ENCODE results near the gene CKMT1A.
A peak's percentile ranks its signal among the peaks of the same experiment; 100 is the strongest.
"Not testable (repeated sequence)": the region's sequence is repeated elsewhere in the genome, so short reads cannot be mapped to it uniquely, and the experiment has no call there.

Gene CKMT1A

DNA sequence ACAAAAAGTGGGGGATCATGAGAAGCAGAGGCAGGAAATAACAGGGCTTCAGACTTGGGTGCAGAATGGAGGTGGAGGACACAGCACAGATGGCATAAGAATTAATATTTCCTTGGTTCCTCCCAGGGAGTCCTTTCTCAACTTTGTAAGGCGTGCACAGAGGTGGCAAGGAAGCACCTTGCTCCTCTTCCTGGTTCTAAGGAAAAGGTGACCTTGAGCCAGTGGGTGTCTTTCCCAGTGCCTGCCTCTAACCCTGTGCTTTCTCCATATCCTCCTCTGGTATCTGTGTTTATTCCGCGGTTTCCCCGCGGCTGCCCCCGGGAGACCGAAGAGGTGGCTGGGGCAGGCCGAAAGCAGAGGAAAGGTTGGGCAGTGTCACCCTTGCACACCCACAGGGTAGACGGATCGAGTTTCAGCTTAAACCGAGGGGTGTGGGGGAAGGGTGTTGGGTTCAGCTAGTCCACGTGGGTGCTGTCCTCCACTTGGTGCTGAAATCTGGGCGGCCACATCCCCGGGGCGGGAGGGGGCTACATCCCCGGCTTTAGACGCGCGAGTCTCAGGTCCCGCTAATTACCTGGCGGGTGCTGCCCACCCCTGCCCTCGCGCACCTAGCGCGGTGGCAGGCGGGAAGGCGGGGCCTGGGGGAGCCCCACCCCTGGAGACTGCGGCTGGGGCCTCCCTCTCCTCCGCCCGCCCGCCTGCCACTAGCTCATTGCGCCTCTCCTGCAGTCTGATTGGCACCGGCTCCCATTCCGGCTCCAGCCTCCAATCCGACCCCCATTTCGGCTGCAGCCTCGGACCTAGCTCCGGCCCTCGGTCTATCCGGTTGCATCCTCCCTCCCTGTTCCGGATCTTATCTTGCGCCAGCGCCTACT lies at the start of gene CKMT1A:
Gene CKMT1A, plus strand, starts transcription at position 712 of the 875 bp plus-strand sequence. CDS start 192 bp downstream, outside the sequence.
- DNase-seq: not testable (repeated sequence)

DNA sequence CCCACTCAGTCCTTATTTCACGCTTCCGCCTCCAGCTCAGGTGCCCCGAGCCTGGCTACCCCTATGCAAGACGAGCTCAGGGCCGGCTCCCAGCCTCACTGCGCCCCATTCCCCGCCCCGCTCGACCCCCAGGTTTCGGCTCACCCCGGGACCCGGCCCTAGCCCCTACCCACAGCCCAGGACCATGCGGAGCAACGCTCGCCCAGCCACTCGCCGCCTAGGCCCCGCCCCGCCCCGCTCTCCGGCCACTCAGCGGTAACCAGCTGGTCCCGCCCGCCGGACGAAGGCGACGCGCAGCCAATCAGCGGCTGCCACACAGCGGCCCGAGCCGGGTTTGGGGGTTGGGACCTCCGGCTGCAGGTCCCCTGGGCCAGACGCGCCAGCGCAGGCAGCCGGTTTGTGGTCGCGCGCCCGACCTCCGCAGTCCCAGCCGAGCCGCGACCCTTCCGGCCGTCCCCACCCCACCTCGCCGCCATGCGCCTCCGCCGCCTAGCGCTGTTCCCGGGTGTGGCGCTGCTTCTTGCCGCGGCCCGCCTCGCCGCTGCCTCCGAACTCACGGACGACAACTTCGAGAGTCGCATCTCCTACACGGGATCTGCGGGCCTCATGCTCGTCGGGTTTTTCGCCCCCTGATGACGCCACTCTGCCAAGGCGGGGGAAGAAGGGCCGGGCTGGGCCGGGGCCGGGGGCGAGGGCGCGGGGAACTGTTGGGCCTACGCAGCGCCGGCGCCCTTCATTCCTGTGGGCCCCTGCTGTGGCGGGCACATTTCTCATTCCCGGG lies 44.8 kb upstream of the CKMT1A start, which contains the start of gene CATSPER2:
Gene CATSPER2, minus strand, starts transcription at position 196 of the 781 bp plus-strand sequence. CDS start 783 bp downstream, outside the sequence.
- no peak for DNase-seq

DNA sequence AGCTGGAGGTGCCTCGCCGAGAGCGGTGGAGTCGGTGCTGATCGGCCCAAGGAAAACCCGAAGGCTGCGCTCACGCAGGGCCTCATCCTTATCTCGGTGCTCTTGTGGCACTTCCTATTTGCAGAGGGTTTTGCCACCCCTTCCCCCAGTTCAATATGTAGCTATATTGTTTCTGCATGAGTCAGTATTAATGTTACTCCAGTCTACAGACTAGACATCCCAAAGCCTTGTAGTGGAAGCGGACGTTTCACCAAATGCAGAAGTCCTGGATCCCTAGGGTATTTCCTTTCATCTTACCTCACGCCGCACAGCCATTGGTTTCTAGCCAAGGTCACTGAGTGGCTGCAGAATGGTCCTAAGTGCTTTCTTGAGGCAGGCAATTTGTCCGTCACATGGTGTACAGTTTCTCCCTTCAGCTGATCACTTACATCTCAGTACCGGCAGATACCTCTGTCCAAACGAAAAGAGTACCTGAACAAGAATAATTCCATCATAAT lies 44.2 kb upstream of the CKMT1A start:
- not testable (repeated sequence) for DNase-seq

DNA sequence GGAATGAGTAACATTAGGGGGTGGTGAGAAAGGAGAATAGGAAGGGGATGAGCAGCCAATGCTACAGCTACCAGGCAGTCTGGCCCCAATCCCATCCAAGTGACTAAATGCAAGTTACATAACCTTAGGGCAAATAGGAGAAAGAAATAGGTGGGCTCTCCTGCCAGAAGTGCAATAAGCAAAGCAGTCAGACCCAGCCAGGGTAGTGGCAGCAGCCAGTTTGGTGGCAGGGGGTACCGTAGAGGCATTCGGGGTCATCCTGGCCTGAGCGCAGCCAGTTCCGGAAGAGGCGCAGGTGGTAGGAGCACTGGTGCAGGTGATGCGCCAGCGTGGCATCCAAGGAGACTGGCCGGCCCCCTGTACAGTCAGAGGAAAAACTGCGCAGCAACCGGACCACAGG lies 33.9 kb upstream of the CKMT1A start:
- DNase-seq: not testable (repeated sequence)

DNA sequence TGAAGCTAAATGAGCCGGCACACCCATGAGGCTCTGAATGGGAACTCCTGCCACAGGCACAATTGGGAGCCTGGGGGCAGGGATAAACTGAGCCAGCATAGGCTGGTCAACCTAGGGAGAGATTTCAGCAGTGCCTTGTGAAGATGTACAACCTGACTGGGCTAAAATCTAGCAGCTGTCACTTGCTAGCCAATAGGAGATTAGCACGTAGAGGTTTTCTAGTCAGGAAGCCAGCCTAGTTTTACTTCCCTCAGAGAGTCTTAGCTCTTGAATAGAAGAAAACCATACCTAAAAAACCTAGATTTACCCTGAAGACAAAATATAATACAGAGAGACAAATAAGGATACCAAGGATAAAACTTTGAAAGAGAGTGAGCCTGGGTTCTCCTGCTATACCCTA lies 31.4 kb upstream of the CKMT1A start:
- not testable (repeated sequence) for DNase-seq

DNA sequence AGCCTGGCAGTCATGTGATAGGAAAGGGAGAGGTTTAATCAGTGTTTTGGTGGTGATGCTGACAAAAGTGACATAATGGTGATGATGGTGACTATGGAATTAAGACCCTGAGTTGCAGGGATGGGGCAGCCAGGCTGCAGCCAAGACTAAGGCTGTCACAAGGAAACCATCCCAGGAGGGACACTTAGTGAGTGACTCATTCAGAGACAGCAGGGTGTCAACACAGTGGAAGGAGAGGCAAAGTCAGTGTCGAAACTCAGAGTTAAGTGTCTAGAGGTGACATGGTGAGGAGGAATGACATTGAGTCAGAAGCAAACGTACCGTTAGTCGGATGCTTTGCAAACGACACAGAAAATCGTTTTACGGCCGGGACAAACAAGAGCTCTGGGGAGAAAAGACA lies 30.3 kb upstream of the CKMT1A start:
- DNase-seq: not testable (repeated sequence)

DNA sequence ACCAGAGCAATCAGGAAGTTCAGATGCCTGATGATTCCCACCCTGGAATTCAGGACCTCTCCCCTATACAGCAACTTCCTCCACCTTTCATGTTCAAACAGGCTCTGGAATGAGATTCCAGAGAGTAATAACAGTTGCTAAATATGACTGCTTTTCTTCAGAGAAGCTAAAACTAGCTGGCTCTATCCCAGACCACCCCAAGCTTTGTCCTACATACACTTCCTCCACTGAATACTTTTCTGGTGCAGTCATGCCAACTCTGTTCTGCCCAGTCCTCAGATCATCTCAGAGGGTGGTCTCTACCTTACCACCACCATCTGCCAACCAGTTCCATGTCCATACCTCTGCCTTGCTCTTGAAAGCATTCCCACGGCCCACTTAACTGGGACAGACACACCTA lies 27.5 kb upstream of the CKMT1A start:
- not testable (repeated sequence) for DNase-seq

DNA sequence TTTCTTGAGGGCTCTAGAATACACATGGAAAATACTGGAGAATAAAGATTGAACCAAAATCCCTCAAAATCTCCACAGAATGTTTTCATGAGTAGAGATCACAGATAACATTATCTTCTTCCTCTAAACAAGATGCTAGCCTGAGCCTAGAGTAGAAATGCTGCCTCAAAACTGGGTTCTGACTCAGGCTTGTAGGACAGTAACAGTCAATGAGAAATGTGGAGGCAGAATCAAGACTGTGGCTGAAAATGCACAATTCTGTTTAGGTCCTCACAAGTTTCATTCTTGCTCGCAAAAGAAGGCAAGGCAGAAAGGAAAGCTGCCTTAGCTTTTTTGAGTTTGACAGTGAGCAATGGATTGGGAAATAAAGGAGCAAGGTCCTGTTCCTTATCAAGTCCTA lies 19.5 kb upstream of the CKMT1A start:
- not testable (repeated sequence) for DNase-seq

DNA sequence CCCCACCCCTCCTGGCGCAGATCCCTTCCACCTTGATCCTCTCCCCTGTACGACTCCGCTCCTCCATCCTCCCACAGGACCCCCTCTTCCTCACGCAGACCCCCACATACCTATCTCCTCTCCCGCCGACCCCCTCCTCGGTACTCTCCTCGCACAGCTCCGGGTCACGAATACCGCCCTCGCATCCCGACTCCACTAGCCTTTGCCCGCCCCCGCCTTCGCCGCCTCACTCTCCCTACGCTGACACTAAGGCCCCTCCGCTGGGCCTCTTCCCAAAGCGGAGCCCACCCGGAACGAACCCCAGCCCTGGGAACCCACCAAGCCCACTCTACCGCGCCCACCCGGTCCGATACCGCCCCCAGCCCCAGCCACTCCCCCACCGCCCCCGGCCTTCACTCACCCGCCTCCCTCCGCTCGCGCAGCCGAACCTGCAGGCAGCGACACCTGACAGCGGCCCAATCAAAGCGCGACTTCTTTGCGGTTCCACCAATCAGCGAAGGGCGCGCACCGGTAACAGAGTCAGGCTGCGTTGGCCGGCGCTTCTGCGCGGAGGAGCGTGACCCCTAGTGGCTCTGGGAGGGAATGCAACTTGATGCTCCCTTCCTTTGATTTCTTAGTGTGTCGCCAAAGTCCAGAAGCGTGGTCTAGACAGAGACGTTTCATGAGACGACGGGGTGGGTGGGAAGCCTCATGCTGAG lies 3.9 kb upstream of the CKMT1A start:
- DNase-seq: not testable (repeated sequence)

DNA sequence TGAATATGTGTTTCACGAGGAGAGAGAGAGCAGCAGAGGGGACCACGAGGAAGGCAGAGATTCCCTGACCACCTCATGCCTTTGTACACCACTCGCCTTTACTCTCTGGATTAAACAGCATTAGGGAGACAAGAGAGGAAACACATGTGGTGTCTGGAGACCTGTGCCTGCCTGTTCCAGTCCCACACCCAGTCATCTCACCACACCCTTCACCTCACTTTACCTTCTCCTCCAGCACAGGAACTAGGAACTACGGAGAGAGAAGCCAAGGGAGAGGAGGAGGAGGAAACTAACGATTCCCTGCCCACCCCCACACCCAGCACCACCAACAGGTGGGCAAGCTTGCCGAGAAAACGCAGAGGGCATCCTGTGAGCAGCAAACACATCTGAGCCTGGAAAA lies 980 bp upstream of the CKMT1A start:
- DNase-seq: not testable (repeated sequence)

DNA sequence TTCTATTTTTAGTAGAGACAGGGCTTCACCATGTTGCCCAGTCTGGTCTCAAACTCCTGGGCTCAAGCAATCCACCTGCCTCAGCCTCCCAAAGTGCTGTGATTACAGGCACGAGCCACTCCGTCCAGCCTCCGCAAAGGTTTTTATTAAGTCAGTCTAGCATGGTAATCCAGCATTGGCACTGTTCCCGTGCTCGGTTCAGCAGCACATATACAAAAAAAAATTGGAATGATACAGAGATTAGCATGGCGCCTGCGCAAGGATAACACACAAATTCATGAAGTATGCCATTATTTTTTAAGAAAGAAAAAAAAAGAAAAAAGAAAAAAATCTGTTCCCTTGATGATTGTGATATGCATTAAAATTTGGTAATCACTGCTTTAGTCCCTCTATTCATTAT lies 8.5 kb downstream of the CKMT1A start:
- no peak for DNase-seq

DNA sequence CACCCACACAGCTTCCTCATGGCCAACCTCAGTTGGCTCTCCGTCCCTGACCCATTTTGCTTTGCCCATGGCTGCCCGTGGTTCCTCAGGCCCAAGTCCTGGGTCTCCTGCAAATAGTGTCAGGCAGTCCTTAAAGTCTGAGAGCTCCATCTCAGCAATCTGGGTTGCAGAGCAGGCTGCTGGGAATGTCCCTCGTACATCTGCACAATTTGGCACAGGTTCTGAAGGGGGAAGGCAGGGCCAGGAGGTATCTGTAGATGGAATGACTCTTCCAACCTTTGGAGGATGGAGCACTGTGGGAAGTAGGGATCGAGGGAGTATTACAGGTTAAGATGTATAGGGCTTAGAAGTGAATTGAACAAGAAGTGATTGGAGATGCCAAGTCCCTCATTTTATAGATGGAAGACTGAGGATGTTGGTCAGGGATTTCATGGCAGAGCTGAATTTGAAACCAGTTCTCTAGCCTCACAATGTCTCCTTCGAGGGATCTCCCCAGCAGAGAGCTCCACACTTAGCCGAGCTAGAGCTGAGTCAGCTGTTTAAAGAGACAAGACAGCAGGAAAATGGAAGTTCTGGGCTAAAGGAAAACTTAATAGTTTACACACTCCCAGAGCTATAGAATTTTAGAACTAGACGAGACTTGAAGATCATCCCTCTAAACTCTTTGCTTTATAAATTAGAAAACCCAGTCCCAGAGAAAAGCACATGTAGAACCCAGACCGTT lies 9.2 kb downstream of the CKMT1A start:
- DNase-seq: no peak

DNA sequence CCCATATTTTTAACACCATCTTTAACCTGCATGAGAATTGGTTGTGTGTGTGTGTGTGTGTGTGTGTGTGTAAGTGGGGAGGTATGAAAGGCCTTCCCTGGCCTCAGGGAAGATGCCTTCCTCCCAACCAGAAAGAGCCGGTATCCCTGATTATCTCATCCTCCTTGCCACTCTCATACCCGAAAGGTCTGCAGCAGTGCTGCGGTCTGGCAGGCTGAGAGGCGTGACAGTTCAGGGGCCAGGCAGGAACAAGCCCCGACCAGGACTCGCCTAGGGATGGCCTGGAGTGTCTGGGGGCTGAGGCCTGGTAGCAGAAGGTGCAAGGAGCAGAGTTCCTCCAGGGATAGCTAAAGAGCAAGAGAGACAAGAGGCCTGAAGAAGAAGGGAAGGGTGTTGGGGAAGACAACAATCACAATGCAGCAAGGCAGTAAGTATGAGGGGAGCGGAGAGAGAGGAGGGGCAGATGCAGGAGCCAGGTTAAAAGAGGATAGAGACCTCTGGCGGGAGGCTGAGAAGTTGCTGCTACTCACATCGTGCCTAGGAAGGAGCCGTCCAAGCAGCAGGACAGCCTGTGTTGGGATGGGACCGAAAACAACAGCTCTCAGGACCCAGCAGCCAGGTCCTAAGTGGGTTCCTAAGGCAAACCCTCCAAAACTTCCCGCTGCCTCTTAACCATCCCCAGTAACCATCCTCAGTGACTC lies 16.9 kb downstream of the CKMT1A start:
- DNase-seq: not testable (repeated sequence)

DNA sequence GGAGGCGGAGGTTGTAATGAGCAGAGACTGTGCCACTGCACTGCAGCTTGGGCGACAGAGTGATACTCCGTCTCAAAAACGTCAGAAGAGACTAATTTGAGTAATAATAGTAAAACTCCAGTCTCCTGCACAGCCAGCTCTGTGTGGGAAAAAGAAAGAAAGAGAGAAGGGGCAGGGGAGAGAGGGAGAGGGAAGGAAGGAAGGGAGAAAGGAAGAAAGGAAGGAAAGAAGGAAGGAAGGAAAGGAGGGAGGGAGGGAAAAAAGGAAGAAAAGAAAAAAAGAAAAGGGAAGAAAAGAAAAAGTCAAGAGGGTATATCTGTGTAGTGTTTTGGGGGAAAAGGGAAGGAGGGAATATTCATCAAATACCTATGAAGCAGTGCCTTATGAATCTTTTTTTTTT lies 29.5 kb downstream of the CKMT1A start:
- no peak for DNase-seq

DNA sequence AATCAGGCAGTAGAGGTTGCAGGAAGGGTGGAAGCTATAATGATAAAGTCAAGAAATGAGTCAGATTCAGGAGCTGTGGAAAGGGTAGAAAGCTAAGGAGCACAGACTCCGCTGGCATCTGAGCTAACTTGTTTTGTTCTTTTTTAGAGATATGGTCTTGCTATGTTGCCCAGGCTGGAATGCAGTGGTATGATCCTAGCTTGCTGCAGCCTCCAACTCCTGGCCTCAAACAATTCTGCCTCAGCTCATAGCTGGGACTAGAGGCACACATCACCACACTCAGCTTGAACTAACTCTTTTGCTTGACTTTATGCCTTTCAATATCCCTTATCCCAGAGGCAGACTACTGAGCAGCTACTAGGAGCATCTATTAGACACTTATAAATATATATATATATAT lies 32.6 kb downstream of the CKMT1A start:
- DNase-seq: not testable (repeated sequence)

DNA sequence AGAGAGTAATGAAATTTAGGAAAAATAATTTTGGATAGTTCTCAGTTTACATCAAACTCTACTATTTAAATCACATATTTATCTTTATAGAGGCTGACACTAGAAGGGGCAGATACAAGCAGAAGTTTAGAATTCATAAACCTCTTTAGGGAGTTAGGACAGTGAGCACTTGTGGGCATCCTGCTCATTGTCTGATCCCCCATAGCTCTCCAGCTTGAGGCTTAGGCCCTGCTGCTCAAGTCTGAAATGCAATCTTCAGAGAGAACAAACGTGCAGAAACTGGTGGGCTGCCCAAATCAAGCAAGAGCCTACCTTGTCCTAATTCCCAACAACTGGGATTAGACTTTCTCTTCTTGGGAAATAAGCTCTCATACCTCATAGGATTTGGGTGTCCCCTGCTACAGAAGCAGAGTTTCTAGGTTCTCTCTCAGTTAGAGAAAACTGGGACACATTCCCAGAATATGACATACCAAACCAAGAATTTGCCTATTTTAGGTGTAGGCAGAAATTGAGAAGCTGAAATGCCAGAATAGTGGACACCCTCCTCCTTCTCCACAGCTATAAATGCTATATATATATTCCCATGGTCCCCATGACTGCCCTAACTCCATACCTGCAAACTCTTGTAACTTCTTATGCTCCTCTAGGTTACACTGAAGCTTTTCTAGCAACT lies 34.5 kb downstream of the CKMT1A start:
- DNase-seq: not testable (repeated sequence)

DNA sequence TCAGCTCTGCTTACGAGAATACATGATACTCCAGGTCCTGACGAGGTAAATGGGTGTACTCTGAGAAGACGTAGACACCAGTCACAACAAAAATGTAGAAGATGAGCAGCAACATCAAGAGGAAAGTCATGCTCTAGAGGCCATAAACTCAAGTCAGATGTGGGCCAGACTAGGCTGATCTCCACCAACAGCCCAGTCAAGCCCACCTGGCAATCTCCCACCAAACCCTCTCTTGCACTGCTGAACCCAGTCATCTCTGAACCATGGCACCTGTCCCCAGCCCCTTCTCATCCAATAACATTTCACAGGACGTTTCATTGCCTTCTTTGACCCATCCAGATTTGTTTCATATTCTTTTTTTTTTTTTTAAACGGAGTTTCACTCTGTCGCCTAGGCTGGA lies 41.8 kb downstream of the CKMT1A start:
- no peak for DNase-seq

DNA sequence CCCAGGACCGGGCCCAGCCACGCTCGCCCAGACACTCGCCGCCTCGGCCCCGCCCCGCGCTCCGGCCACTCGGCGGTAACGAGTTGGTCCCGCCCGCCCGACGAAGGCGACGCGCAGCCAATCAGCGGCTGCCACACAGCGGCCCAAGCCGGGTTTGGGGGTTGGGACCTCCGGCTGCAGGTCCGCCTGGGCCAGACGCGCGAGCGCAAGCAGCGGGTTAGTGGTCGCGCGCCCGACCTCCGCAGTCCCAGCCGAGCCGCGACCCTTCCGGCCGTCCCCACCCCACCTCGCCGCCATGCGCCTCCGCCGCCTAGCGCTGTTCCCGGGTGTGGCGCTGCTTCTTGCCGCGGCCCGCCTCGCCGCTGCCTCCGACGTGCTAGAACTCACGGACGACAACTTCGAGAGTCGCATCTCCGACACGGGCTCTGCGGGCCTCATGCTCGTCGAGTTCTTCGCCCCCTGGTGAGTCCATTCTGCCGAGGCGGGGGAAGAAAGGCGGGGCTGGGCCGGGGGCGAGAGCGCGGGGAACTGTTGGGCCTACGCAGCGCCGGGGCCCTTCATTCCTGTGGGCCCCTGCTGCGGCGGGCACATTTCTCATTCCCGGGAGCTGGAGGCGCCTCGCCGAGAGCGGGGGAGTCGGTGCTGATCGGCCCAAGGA lies 52.7 kb downstream of the CKMT1A start, which contains the start of gene PDIA3:
Gene PDIA3, plus strand, starts transcription at position 194 of the 658 bp plus-strand sequence. Its CDS starts 102 bp downstream, at position 296.
- DNase-seq: peak; percentile 16

DNA sequence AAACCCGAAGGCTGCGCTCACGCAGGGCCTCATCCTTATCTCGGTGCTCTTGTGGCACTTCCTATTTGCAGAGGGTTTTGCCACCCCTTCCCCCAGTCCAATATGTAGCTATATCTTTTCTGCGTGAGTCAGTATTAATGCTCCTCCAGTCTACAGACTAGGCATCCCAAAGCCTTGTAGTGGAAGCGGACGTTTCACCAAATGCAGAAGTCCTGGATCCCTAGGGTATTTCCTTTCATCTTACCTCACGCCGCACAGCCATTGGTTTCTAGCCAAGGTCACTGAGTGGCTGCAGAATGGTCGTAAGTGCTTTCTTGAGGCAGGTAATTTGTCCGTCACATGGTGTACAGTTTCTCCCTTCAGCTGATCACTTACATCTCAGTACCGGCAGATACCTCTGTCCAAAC lies 53.2 kb downstream of the CKMT1A start:
- not testable (repeated sequence) for DNase-seq

DNA sequence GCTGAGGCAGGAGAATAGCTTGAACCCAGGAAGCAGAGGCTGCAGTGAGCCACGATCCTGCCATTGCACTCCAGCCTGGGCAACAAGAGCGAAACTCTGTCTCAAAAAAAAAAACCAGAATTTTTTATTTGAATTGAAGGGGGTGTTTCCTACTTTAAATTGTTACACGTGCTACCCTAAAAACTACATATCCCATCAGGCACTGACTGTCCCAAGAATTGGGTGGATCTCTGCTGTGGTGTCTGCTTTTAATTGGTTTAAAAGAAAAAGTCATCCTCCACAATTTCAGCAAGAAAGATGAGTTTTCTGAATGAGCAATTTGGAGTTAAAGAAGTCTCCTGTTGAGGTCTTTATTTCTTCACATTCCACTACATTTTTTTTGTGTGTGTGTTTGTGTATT lies 54.7 kb downstream of the CKMT1A start:
- DNase-seq: no peak

Data from NCI-H748 treated with DMSO at 0.1 percent for 48 hours (cell line).